Thymus (tissue), 11 donors: ENCODE measurements around the gene USP24. TPM values are rescaled to one million over a fixed set of nuclear protein-coding genes. Genes with fewer than 3 reads are reported as not detected.

Experiments used
- DNase-seq, 9 donors: peaks; one replicate each; pipeline ENCODE4 v3.0.0-alpha.2; 2013; ENCODE audit warnings: low spot score in 9 of 9, low read depth in 6 of 9, missing footprints in 1 of 9
- H3K27ac ChIP-seq, 2 donors: one replicate each; pipeline ENCODE4 v1.5.1; 2013; ENCODE audit warnings: control low read depth in 1 of 2, low read depth in 1 of 2, low read length in 1 of 2, mild to moderate bottlenecking in 1 of 2, moderate library complexity in 1 of 2
- H3K27me3 ChIP-seq, 2 donors: one replicate each; pipeline ENCODE4 v1.5.1; 2013; ENCODE audit warnings: low read length in 1 of 2; ENCODE audit not compliant: control insufficient read depth in 2 of 2, insufficient read depth in 1 of 2
- H3K36me3 ChIP-seq, 2 donors: one replicate each; pipeline ENCODE4 v1.5.1; 2013; ENCODE audit warnings: low read length in 1 of 2, mild to moderate bottlenecking in 1 of 2, moderate library complexity in 1 of 2; ENCODE audit not compliant: control insufficient read depth in 2 of 2, insufficient read depth in 2 of 2
- H3K4me1 ChIP-seq, 2 donors: one replicate each; pipeline ENCODE4 v1.5.1; 2013; ENCODE audit warnings: low read length in 2 of 2; ENCODE audit not compliant: control insufficient read depth in 2 of 2, insufficient read depth in 2 of 2
- H3K4me3 ChIP-seq, 2 donors: one replicate each; pipeline ENCODE4 v1.5.1; 2013; ENCODE audit warnings: low read length in 2 of 2, control low read depth in 1 of 2, mild to moderate bottlenecking in 1 of 2
- H3K9me3 ChIP-seq, 2 donors: one replicate each; pipeline ENCODE4 v1.5.1; 2013; ENCODE audit warnings: low read length in 1 of 2, mild to moderate bottlenecking in 1 of 2; ENCODE audit not compliant: control insufficient read depth in 2 of 2, insufficient read depth in 1 of 2
- WGBS: extraction: QIAGEN DNeasy Blood & Tissue Kit; methylation state at CpG from one replicate; pipeline ENCODE4 v1.1.7; 2013; 5-methylcytosine and 5-hydroxymethylcytosine counted together
- polyA plus RNA-seq: library from polyadenylated mRNA; stranded (reverse); fragments of 200-250 nt; gene quantifications from one replicate; pipeline ENCODE4 v1.2.3, GENCODE V29; 2013
- total RNA-seq: library from RNA; stranded (reverse); fragments of 120-200 nt; gene quantifications from one replicate; pipeline ENCODE4 v1.2.4, GENCODE V29; 2013
- donor health status: healthy.

USP24 gene
- total and polyA plus RNA-seq, 2 donors: 17.7 to 34.4 TPM

GRCh38 chr1:55049271-55049913 is 165.8 kb downstream of the USP24 start:
- Histone ChIP-seq H3K36me3 (no peaks in the 10 kb centered on the region), H3K27me3 (no peaks in the 10 kb centered on the region), H3K4me3 (no peak overlapping the region), H3K27ac (no peak overlapping the region), H3K9me3 (no peaks in the 10 kb centered on the region), H3K4me1 (no peaks in the 10 kb centered on the region)
- 94% methylated on average over 9 of the region's 9 CpGs for WGBS
- no peak for DNase-seq

- no peak for DNase-seq
- Histone ChIP-seq H3K27ac (no peak overlapping the region), H3K36me3 (no peaks in the 10 kb centered on the region), H3K4me3 (no peak overlapping the region), H3K9me3 (no peaks in the 10 kb centered on the region), H3K4me1 (no peaks in the 10 kb centered on the region), H3K27me3 (no peaks in the 10 kb centered on the region)
- WGBS: 95% methylated on average over 11 of the region's 11 CpGs
Observed at GRCh38 chr1:55048453-55049270, 166.5 kb downstream of the USP24 start.

GRCh38 chr1:55047611-55048010 is 167.6 kb downstream of the USP24 start:
- no peak for DNase-seq
- Histone ChIP-seq H3K27me3 (peaks cover 0 to 6% of the 10 kb centered on the region in 2 donors), H3K9me3 (no peaks in the 10 kb centered on the region), H3K27ac (no peak overlapping the region), H3K36me3 (no peaks in the 10 kb centered on the region), H3K4me1 (no peaks in the 10 kb centered on the region), H3K4me3 (no peak overlapping the region)
- WGBS: 96% methylated on average over 3 of the region's 3 CpGs

GRCh38 chr1:55046871-55047270 is 168.3 kb downstream of the USP24 start:
- H3K4me1 ChIP-seq: no peaks in the 10 kb centered on the region
- peaks cover 0 to 3% of the 10 kb centered on the region in 2 donors for H3K9me3 ChIP-seq
- H3K27me3 ChIP-seq: peaks cover 3 to 13% of the 10 kb centered on the region in 2 donors
- no peak overlapping the region for H3K27ac ChIP-seq
- 96% methylated on average over 4 of the region's 4 CpGs for WGBS
- H3K36me3 ChIP-seq: no peaks in the 10 kb centered on the region
- DNase-seq: no peak
- no peak overlapping the region for H3K4me3 ChIP-seq

GRCh38 chr1:55045430-55045829 is 169.7 kb downstream of the USP24 start:
- WGBS: 97% methylated on average over 10 of the region's 10 CpGs
- Histone ChIP-seq H3K27me3 (peaks cover 14 to 26% of the 10 kb centered on the region in 2 donors), H3K27ac (no peak overlapping the region), H3K4me3 (no peak overlapping the region), H3K9me3 (peaks cover 0 to 3% of the 10 kb centered on the region in 2 donors), H3K36me3 (no peaks in the 10 kb centered on the region), H3K4me1 (no peaks in the 10 kb centered on the region)
- DNase-seq: no peak

GRCh38 chr1:55044617-55045397 is 170.4 kb downstream of the USP24 start:
- Histone ChIP-seq H3K4me3 (no peak overlapping the region), H3K27me3 (peaks cover 20 to 32% of the 10 kb centered on the region in 2 donors), H3K9me3 (peaks cover 0 to 3% of the 10 kb centered on the region in 2 donors), H3K4me1 (no peaks in the 10 kb centered on the region), H3K36me3 (no peaks in the 10 kb centered on the region), H3K27ac (no peak overlapping the region)
- DNase-seq: no peak
- 94% methylated on average over 15 of the region's 15 CpGs for WGBS

- 99% methylated on average over 9 of the region's 9 CpGs for WGBS
- DNase-seq: no peak
- H3K27ac ChIP-seq: no peak overlapping the region
- peaks cover 30 to 43% of the 10 kb centered on the region in 2 donors for H3K27me3 ChIP-seq
- peaks cover 0 to 3% of the 10 kb centered on the region in 2 donors for H3K9me3 ChIP-seq
- no peak overlapping the region for H3K4me3 ChIP-seq
- H3K4me1 ChIP-seq: no peaks in the 10 kb centered on the region
- H3K36me3 ChIP-seq: no peaks in the 10 kb centered on the region
Observed at GRCh38 chr1:55043726-55044125, 171.4 kb downstream of the USP24 start.

- peaks cover 36 to 50% of the 10 kb centered on the region in 2 donors for H3K27me3 ChIP-seq
- no peak overlapping the region for H3K4me3 ChIP-seq
- H3K4me1 ChIP-seq: no peaks in the 10 kb centered on the region
- WGBS: 95% methylated on average over 2 of the region's 2 CpGs
- no peak overlapping the region for H3K27ac ChIP-seq
- no peaks in the 10 kb centered on the region for H3K36me3 ChIP-seq
- H3K9me3 ChIP-seq: peaks cover 0 to 3% of the 10 kb centered on the region in 2 donors
- DNase-seq: no peak
Observed at GRCh38 chr1:55043011-55043410, 172.2 kb downstream of the USP24 start.

- over 99% methylated on average over 3 of the region's 3 CpGs for WGBS
- Histone ChIP-seq H3K27me3 (peaks cover 39 to 63% of the 10 kb centered on the region in 2 donors), H3K9me3 (peaks cover 0 to 3% of the 10 kb centered on the region in 2 donors), H3K4me3 (no peak overlapping the region), H3K27ac (no peak overlapping the region), H3K4me1 (no peaks in the 10 kb centered on the region), H3K36me3 (no peaks in the 10 kb centered on the region)
- no peak for DNase-seq
Observed at GRCh38 chr1:55041613-55042012, 173.6 kb downstream of the USP24 start.
